GM19395 (cell line): ENCODE results near the gene SUMO3.

ENCODE experiments used
- ATAC-seq: cut with Tn5 transposase; IDR thresholded peaks from one replicate; pipeline ENCODE4 v1.9.1; 2021; ENCODE audit warnings: mild to moderate bottlenecking, moderate library complexity; ENCODE audit not compliant: unreplicated experiment

SUMO3 gene

DNA sequence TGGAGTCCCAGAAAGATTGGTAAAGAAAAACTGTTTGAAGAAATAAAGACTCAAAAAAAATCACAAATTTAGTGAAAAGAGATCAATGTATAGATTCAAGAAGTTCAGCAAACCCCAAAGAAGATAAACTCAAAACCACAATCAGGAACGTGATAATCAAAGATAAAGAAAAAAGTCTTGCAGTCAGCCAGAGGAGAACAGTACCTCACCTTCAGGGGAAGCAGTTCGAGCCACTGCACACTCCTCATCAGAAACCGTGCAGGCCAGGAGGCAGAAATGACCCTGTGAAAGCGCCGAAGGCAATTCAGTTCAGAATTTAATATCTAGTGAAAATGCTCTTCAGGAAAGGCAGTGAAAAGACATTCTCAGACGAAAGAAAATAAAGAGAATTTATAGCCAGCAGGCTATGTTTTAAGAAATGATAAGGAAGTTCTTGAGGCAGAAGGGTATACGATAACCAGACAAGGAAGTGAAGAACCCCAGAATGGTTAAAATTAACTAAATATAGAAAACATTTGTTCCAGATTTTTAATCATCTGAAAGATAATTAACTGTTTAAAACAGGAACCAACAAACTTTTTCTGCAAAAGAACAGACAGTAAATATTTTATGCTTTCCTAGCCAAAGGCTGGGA is 13.5 kb upstream of the SUMO3 start:
- ATAC-seq: no peak

DNA sequence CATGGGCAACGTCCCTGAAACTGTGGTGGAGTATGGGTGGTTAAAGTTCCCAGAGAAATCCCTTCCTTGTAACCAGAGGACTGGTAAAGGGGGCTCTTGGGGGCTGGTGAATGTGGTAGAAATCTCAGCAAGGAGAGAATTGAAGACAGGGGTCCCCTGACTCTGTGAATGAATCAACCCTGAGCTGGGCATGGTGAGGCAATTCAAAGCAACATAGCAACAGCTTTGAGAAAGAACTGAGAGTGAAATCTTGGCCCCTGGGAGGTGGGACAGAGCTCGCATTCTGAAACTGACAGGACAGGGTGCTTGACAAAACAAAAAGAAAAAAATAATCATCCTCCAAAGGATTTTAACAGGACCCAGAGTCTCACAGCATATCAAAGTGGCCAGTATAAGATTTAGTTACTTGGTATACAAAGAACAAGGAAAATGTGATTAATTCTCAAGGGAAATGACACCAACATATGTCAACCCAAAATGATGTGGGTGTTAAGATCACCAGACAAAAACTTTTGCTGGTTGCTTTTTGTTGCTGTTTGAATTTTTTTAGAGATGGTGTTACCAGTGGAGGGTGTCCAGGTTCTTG is 11.7 kb upstream of the SUMO3 start:
- no peak for ATAC-seq

- no peak for ATAC-seq
These were observed 10.6 kb upstream of the SUMO3 start for GRCh38 chr21:44828362-44829056.

DNA sequence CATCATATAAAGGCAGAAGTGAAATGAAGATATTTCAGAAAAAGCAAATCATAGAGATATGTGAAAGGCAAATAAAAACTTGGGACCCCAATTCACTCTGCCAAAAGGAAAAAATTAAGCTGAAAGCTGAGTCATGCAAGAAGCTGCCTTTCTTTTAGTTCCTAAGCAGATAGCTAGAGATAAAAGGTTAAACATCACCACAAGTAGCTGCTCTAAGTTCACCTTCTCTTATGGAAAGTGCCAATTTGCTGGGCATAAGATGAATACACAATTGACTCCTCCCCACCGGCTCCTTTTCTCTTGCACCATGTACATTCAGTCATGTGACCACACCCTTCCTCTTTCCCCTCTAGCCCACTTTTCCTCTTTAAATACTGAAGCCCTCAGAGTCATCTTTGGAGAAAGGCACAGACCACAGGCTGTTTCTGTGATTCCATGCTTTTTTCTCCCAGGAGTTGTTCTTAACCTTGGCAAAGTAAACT is 5.4 kb upstream of the SUMO3 start:
- no peak for ATAC-seq

DNA sequence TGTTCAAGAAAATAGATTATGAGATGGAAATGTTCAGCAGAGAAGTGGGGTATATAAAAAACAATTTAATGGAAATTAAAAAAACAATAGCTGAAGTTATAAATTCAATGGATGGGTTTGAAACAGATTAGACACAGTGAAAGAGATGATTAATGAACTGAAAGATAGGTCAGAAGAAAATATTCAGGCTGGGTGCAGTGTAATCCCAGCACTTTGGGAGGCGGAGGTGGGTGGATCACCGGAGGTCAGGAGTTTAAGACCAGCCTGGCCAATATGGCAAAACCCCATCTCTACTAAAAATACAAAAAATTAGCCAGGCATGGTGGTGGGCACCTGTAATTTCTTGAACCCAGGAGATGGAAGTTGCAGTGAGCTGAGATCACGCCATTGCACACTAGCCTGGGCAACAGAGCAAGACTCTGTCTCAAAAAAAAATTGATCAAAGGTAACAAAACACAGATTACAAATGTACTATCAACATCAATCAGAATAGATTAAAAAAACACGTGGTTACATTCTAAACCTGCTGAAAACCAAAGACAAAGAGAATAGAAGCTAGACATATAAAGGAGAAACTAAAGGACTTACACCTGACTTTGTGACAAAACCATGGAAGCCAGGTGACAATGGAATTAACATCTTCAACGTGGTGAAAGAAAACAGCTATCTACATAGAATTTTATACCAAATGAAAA is 4.8 kb upstream of the SUMO3 start:
- ATAC-seq: no peak

DNA sequence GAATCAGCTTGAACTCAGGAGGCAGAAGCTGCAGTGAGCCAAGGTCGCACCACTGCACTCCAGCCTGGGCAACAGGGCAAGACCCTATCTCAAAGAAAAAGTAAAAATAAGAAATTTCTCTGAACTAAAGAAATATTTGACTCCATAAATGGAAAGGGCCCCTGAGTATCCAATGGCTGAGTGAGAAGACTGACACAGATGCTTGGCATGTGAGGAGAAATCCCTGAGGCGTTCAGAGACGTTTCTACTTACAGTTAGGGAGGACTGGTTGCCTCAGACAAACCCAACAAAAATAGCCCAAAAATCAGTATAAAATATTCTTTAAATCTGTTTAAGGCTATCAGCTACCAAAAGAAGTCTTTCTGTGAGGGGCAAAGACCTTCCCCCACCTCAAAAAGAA is 3.0 kb upstream of the SUMO3 start:
- ATAC-seq: no peak

DNA sequence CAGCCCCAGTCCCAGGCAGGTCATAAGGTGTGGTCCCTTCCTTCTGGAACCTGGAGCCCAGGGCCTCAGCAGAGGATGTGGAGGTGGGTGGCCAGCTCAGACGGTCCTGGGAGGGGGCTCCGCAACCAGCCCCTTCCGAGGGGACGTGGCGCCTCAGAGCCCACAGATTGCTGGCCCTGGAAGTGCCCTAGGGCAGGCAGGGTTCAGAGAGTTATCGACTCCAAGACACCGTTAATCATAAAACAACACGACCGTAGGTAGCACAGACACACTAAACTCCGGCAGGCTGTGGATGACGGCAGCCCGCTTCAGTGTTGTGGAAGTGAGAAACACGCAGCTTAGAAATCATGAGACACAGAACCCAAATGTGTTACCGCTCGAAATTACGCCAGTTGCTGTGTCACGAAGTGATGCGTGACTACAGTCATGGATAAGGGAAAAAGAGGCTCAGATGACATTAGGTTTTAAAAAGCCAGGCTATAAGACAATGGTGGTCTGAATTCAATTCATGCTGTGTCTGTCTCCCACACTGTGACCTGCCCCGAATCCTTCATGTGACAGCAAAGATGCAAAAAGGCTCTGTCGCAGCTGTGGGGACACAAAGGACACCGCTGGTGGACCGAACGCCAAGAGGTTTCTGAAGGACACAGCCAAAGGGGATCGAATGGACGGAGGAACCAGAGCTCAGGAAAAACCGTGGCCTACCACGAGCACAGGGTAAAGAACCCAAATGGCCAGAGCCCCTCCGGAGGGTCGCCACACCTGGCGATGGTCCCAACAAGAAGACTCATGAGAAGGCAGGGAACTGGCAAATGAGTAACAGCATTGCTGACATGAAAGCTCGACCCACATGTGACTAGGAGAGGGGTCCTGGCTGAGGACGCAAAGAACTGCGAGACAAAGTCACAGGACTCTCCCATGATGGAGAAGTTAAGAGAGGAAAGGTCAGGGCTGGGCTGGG is 1.7 kb upstream of the SUMO3 start:
- ATAC-seq: no peak

DNA sequence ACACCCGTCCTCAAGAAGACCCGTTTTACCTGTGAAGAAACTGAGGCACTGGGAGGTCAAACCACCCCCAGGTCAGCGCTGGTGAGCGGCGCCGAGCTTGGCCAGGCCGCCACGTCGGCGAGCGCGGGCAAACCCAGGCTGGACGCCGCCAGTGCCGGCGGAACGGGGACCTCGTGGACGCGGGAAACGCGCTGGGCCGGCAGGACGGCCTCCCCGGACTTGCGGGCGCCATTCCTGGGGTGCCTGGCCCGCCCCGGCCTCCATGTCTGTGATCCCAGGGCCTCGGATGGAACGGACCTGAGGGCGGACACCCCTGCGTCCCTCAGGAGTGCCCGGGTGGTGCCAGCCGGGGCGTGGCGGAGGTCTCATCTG is 764 bp upstream of the SUMO3 start:
- ATAC-seq: no peak

- peak; percentile 75 for ATAC-seq
These were observed 369 bp downstream of the SUMO3 start for GRCh38 chr21:44817506-44817880.

DNA sequence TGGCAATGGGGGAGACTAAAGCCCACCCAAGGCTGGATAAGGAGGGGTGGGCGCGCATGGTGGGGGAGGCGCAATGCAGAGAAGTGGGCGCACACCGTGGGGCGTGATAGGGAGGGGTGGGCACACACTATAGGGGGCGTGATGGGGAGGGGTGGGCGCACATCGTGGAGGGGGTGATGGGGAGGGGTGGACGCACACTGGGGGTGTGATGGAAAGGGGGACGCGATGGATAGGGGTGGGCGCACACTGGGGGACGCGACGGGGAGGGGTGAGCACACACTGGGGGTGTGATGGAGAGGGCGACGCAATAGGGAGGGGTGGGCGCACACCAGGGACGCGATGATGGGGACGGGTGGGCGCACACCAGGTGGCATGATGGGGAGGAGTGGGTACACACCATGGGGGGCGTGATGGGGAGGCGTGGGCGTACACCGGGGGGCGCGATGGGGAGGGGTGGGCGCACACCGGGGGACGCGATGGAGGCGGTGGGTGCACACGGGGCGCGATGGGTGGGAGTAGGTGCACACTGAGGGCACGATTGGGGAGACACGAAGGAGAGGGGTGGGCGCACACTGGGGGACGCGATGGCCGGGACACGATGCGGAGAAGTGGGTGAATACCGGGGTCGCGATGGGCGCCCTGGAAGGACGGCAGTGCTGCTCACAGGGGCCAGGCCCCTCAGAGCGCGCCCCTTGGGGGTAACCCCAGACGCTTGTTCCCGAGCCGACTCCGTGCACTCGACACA is 929 bp downstream of the SUMO3 start:
- peak; percentile 16 for ATAC-seq

- ATAC-seq: no peak
These were observed 1.8 kb downstream of the SUMO3 start for GRCh38 chr21:44815852-44816628.

- no peak for ATAC-seq
These were observed 2.6 kb downstream of the SUMO3 start for GRCh38 chr21:44815225-44815624.

DNA sequence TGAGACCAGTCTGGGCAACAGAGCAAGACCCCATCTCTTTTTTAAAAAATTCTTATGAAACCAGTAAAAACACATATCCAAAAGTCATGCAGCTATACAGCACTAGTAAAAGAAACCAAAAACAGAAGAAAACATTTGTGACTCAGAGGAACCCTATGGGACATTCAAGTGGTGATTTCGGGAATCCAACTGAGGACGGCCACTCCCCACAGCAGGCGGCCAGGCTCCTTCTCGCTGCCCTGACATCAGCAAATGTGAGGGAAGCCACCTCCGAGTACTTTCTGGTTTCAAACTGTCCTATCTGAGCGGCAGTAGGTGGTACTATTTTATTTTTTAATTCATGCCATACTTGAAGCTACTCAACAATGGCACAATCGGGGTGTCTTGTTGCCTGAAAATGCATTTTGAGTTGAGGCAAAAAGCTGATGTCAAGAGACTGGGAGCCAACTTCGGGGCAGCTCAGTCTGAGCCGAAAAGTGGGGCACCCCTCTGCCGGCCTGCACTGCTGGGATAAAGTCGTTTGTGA is 3.3 kb downstream of the SUMO3 start:
- no peak for ATAC-seq

DNA sequence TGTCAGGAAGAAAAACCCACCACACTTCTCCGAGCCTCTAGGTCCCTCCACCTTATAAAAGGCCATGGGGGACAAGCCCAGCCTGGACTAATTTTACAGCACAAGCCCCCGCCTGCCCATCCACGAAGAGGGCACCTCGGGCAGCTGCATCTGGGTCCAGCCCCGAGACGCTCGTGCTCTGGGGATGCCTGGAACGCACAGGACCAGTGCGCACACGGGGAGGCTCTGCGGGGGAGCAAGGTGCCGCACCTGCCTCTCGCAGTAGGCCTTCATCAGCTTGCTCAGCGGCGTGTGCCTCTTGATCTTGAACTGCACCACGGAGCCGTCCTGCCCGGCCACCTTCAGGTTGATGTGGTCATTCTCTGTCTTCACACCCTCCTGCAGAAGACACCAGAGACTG is 4.1 kb downstream of the SUMO3 start:
- ATAC-seq: no peak

- no peak for ATAC-seq
These were observed 4.7 kb downstream of the SUMO3 start for GRCh38 chr21:44813149-44813548.

DNA sequence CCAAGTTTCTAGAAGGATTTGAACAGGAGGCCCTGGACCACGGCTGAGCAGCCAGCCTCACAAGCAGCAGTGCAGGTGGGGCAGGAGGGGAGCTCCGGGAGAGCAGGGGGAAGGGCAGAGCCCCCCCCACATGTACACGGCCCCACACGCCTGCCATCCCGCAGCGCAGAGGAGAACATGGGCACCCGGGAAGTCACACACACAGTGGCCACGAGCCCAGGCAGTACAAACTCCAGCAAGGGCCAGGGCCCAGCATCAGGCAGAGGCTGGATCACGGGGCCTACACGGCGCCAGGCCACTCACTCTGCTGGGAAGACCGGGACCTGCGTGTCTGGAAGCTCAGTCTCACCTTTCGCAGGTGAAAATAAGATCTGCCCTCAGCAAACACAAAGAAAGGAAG is 5.2 kb downstream of the SUMO3 start:
- no peak for ATAC-seq

DNA sequence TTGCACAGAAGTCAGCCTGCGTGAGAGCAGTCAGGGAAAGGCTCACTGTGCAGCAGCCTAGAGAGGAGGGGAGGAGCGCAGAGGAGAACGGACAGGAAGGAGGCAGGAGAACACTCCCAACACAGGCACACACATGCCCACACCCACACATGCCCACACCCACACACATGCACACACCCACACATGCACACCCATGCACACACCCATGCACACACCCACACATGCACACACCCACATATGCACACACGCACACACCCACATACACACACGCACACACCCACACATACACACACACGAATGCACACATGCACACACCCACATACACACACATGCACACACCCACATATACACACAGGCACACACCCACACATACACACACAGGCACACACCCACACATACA is 7.1 kb downstream of the SUMO3 start:
- ATAC-seq: no peak

- no peak for ATAC-seq
These were observed 12.0 kb downstream of the SUMO3 start for GRCh38 chr21:44805859-44806258.

- ATAC-seq: no peak
These were observed 12.6 kb downstream of the SUMO3 start for GRCh38 chr21:44805226-44805625.
